ENCODE measurements around the gene TMEM126B.
"Not testable (repeated sequence)": the region's sequence is repeated elsewhere in the genome, so short reads cannot be mapped to it uniquely, and the experiment has no call there.

The TMEM126B gene

DNA sequence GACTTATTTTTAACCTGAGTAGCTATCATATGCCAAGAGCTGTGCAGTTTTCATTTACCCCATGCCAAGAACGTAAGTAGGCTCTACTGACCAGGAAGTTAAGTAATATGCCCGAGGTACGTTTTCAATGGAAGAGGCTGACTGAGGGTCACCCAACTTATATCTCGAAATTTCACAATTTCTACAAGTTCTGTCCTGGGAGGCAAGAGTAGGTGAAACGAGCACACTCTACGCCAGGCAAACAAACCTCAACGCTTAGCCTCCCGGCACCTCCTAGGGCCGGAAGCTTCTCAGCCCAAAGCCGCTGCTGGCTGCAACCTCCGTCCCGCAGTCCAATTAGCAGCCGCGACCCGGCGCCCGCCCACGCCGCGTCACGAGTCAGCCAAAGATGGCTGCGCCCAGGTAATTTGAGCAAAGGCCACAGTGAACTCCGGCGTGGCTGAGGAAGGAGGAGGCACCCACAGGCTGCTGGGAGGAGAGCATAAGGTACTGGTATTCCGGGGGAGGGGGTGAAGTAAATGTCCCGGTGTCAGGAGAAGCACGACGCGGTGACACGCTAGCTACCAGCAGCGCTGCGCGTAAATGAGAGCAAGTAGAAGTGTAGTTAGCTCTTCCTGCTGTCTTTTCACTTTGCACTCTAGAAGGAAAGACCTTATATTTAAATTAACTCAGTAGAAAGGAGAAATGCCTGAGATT is 19.4 kb downstream of the TMEM126B start, which contains the start of gene TMEM126A:
Gene TMEM126A, plus strand, starts transcription at position 364 of the 696 bp plus-strand sequence. CDS start 2,289 bp downstream, outside the sequence.
- peak within 1 kb of the TSS; percentile 51 to 84 for H3K27ac ChIP-seq
- TF ChIP-seq, protein P1, sequence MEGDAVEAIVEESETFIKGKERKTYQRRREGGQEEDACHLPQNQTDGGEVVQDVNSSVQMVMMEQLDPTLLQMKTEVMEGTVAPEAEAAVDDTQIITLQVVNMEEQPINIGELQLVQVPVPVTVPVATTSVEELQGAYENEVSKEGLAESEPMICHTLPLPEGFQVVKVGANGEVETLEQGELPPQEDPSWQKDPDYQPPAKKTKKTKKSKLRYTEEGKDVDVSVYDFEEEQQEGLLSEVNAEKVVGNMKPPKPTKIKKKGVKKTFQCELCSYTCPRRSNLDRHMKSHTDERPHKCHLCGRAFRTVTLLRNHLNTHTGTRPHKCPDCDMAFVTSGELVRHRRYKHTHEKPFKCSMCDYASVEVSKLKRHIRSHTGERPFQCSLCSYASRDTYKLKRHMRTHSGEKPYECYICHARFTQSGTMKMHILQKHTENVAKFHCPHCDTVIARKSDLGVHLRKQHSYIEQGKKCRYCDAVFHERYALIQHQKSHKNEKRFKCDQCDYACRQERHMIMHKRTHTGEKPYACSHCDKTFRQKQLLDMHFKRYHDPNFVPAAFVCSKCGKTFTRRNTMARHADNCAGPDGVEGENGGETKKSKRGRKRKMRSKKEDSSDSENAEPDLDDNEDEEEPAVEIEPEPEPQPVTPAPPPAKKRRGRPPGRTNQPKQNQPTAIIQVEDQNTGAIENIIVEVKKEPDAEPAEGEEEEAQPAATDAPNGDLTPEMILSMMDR (IDR thresholded peaks at IDR 0.05): no peak
- peak; percentile 91 for DNase-seq (ENCODE audit: low spot score)
- H3K4me3 ChIP-seq: peak within 1 kb of the TSS; percentile 90

DNA sequence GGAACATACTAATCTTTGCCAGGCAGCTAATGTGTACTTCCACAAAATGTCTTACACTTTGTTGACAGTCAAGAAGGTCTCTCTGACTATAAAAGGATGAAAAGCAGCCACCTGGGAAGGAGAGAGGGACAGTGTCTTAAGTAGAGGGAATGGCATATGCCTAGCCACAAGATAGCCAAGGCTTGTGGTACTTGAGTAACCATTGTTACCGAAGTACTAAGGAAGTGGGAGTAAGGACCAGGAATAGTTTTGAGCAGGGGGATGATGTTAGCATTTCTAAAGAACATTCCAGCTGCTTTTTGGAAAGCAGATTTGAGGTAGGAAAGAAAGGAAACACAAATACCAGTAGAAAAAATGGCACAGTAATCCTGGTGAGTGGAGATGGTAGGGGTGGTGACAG is 22.7 kb downstream of the TMEM126B start:
- no peak for DNase-seq (ENCODE audit: low spot score)
- TF ChIP-seq, protein P1 (IDR thresholded peaks at IDR 0.05): no peak

DNA sequence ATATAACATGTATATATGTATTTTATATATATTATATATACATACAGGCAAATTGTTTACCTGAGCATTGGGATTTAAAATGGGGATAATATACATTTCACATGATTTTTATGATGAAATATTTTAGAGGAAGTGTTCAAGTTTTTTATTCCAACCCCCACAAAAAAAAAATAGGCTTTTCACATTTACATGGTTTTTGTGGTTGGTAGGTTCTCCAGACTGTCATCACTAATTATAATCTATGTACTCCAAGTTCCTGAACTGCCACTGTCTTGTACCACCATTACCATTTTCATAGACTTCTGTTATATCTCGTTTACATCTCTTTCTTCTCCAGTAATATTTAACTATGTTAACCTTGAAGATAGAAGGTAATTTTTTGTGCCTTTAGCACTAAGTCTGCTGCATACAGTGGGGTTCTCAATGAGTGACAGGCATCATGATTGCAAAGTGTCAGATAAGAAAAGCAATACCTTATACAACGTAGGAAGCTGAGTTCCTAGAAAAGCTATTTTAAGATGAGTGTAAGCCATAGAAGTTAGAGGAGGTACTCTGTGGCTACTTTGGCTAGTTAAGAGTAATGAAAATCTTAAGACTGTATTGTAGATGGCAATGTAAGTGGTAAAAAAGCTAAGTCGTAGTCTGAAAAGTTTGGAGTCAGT is 24.5 kb downstream of the TMEM126B start:
- Histone ChIP-seq H3K27ac (no peak overlapping the region), H3K4me3 (no peak overlapping the region)
- no peak for DNase-seq (ENCODE audit: low spot score)
- TF ChIP-seq, protein P1 (IDR thresholded peaks at IDR 0.05): no peak

More for the DNA sequence above, 22.7 kb downstream of the TMEM126B start:
- Histone ChIP-seq H3K4me3 (no peak overlapping the region), H3K27ac (no peak overlapping the region)

DNA sequence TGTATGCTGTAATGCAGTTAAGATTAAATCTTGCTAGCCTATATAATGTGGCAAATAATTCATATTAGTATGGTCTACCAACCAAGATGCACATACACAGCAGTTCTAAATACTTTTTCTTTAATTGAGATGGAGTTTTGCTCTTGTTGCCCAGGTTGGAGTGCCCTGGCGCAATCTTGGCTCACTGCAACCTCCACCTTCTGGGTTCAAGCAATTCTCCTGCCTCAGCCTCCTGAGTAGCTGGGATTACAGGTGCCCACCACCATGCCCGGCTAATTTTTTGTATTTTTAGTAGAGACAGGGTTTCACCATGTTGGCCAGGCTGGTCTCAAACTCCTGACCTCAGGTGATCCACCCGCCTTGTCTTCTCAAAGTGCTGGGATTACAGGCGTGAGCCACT is 25.9 kb downstream of the TMEM126B start:
- not testable (repeated sequence) for H3K27ac ChIP-seq; H3K4me3 ChIP-seq; DNase-seq (ENCODE audit: low spot score)

DNA sequence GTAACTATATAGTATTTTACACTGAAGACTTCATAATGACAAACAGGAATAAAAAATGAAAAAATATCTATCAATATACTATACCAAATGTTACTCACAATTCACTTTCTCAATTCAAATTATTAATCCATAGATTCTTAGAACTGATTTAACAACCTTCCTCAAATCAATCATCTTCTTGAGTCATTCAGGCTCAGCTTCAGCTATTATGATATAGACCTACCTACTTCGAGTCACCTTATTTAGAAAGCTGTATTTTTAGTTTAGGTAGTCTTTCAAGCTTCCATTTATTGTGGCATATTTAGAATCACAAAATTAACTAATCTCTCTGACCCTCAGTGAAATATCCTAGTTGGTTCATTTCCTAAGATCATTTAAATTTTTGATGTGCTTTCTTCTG is 28.4 kb downstream of the TMEM126B start:
- Histone ChIP-seq H3K4me3 (no peak overlapping the region), H3K27ac (no peak overlapping the region)
- TF ChIP-seq, protein P1 (IDR thresholded peaks at IDR 0.05): no peak
- no peak for DNase-seq (ENCODE audit: low spot score)

DNA sequence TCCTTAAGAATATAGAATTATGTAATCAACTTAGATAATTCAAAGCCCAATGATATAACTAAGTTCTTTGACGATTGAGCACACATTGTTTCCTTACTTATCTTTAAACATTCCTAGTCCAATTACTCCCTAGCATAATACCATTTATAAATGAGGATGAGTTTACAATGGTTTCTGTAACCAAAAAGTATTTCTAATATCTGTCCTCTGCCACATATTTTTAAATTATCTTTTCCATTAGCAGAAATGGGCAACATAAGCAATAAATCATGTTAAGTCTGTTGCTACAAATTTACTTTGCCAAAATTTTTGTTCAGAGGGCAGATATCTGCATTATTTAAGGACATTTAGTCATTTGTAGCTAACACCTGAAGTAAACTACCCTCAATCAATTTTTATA is 29.8 kb downstream of the TMEM126B start:
- DNase-seq (ENCODE audit: low spot score): no peak
- no peak overlapping the region for H3K27ac ChIP-seq
- H3K4me3 ChIP-seq: no peak overlapping the region
- TF ChIP-seq, protein P1 (IDR thresholded peaks at IDR 0.05): no peak

DNA sequence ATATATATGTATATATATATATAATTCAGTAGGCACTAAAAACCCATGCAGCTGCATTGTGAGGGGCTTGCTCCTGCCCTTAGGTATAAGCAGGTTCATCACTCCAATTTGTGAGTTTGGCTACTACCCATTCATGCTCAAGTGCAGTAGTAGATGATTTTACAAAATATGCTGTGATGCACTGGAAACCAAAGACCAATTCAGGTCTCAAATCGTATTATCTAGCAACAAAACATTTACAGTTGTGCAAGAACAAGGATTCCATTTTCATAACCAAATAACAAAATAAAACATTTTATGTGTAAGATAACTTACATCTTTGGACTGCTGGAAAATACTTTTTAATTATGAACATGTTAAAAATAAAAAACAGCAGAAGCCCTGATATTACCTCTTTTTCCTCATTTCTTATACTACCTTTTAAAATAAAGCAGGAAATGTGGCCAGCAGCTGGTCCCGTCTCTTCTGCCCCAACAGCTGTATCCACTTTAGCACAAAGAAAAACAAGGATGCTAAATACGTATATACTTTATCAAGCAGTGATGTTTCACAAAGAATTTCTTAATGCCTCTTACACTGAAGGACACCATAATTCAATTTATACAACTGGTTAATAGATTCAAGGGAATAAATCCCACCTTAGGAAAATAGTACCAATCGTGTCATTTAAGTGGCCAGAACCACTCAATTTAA is 33.7 kb downstream of the TMEM126B start:
- Histone ChIP-seq H3K27ac (no peak overlapping the region), H3K4me3 (peak overlapping the region; percentile 77)
- no peak for DNase-seq (ENCODE audit: low spot score)
- TF ChIP-seq, protein P1 (IDR thresholded peaks at IDR 0.05): no peak
